GM12874 (cell line): ENCODE measurements around the gene PRKCG.

Experiments used
- TF ChIP-seq, protein P1 (sequence below): IDR thresholded peaks from 2 replicates; pipeline ENCODE4 v1.5.1; 2011; ENCODE audit warnings: low read depth, mild to moderate bottlenecking, control low read depth, low read length, moderate library complexity; ENCODE audit not compliant: insufficient read depth

Gene PRKCG

DNA sequence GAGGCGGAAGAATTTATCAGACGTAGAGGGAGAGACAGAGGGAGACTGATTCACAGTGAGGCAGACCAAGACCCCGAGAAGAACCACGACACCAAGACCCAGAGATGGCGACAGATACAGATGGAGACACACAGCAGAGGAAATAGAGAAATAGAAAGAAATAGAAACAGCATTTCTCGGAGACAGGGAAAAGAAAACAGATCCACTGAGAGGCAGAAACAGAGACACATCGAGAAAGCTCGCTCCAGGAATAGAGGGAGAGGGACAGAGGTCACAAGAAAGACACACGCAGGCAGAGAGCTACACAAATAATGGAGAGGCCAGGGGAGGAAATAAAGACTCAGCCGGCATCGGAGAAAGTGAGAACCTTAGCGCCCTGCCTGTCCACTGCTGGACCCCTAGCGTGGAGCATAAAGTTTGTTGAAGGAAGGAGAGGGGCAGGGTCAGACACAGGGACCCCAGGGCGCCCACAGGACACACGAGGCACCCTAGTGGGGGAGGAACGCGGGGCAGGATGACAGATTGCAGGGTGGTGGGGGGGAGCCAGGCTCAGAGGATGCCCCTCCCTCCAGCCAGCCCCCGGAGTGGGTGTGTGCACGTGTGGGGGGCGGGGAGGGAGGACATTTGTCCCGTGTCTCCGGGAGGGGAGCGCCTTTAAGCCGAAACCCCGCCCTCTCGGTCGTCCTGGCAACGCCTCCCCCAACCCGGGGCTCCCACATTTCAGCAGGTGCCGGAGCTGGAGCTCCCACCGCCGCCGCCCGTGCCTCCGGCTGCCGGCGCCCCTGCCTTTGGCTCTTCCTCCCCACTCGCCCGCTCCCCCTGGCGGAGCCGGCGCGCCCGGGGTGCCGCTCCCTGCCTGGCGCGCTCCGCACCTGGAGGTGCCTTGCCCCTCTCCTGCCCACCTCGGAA, at the start of gene PRKCG:
TSS of gene PRKCG (plus strand) at position 716 of the 909 bp plus-strand sequence. CDS start 298 bp downstream, outside the sequence.
- TF ChIP-seq, protein P1, sequence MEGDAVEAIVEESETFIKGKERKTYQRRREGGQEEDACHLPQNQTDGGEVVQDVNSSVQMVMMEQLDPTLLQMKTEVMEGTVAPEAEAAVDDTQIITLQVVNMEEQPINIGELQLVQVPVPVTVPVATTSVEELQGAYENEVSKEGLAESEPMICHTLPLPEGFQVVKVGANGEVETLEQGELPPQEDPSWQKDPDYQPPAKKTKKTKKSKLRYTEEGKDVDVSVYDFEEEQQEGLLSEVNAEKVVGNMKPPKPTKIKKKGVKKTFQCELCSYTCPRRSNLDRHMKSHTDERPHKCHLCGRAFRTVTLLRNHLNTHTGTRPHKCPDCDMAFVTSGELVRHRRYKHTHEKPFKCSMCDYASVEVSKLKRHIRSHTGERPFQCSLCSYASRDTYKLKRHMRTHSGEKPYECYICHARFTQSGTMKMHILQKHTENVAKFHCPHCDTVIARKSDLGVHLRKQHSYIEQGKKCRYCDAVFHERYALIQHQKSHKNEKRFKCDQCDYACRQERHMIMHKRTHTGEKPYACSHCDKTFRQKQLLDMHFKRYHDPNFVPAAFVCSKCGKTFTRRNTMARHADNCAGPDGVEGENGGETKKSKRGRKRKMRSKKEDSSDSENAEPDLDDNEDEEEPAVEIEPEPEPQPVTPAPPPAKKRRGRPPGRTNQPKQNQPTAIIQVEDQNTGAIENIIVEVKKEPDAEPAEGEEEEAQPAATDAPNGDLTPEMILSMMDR: peak; percentile 63

- TF ChIP-seq, protein P1: no peak
These were observed 37.1 kb upstream of the PRKCG start for GRCh38 chr19:53844849-53845246.

DNA sequence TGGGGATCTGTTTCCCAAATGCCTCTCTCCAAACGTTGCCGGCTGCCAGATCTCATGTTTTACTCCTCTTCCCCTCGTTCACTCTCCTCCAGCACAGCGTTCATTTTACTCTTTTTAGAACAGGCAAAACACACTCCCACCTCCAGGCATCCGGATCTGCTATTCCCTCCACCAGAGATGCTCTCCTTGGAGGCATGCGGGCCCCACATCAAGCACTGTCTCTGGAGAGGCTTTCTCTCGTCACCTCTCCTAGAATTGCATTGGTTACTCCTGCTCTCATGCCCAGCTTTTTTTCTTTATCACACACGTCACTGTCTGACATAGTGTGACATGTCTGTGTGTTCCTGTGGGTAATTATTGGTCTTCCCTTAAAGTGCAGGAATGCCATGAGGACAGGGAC, 34.4 kb upstream of the PRKCG start:
- TF ChIP-seq, protein P1: no peak

DNA sequence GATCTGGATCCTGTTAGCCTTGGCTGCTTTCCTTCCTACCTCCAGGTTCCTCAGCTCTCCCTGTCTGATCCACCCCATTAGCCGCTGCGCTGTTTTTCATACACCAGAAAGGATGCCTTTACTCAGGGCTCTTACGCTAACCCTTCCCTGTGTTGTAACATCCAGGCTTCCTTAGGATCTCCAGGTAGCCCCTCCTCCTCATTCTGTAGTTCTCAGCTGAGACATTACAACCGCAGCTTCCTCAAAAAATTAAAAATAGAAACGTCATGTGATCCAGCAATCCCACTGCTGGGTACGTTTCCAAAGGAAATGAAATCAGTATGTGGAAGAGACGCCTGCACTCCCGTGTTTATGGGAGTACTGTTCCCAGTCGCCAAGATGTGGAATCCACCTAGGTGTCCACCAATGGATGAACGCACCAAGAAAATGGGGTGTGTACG, 32.7 kb upstream of the PRKCG start:
- TF ChIP-seq, protein P1: no peak

GRCh38 chr19:53853707-53854106, 28.3 kb upstream of the PRKCG start:
- TF ChIP-seq, protein P1: no peak

- TF ChIP-seq, protein P1: no peak
These were observed 17.6 kb upstream of the PRKCG start for GRCh38 chr19:53864308-53864836.

GRCh38 chr19:53865523-53865917, 16.5 kb upstream of the PRKCG start:
- TF ChIP-seq, protein P1: no peak
